A549 (cell line): ENCODE results near the gene SLC24A4. TPM values are rescaled to one million over a fixed set of nuclear protein-coding genes. Genes with fewer than 3 reads are reported as not detected.

ENCODE experiments used
- ATAC-seq, 2 experiments: fragments of 200-7000 bp in 1 of 2; fragments of >200 bp in 1 of 2; cut with Nextera tagmentation in 1 of 2; cut with Tn5 transposase in 1 of 2; 3 replicates each; pipeline versions ENCODE4 v1.8.0 to v1.9.1; 2018 to 2020; ENCODE audit warnings: mild to moderate bottlenecking in 1 of 2, moderate library complexity in 1 of 2
- CTCF ChIA-PET: fragments of 300-600 bp; sonication (Branson Sonifier 250); formaldehyde crosslinking; extraction: SDS; loops from one replicate; lab custom pipeline; 2021; ENCODE audit warnings: antibody characterized with exemption, inconsistent platforms; lab: Yijun Ruan, JAX
- POLR2A ChIA-PET: fragments of 350-600 bp; formaldehyde crosslinking; extraction: SDS; loops from one replicate; lab custom pipeline; 2021; ENCODE audit warnings: antibody characterized with exemption, inconsistent platforms; lab: Yijun Ruan, JAX
- DNase-seq, 2 experiments: peaks; one replicate each; pipeline versions ENCODE4 v3.0.0 to v3.0.0-alpha.2; 2011 to 2016; ENCODE audit warnings: low read depth in 1 of 2, low spot score in 1 of 2
- FAIRE-seq: peaks from 2 replicates; lab custom pipeline; 2011; peaks lifted over from hg19 to GRCh38; lab: Jason Lieb, UNC
- H3K27ac ChIP-seq, 2 experiments: fragments of >200 bp; sonication (Bioruptor Twin); formaldehyde crosslinking; 3 replicates each; pipeline ENCODE4 v1.5.1; 2016 to 2017
- H3K4me1 ChIP-seq: fragments of >200 bp; sonication (Bioruptor Twin); formaldehyde crosslinking; 3 replicates; pipeline ENCODE4 v1.6.1; 2016
- H3K4me2 ChIP-seq: fragments of >200 bp; sonication (Bioruptor Twin); formaldehyde crosslinking; 3 replicates; pipeline ENCODE4 v1.6.1; 2016
- H3K4me3 ChIP-seq: fragments of >200 bp; sonication (Bioruptor Twin); formaldehyde crosslinking; 3 replicates; pipeline ENCODE4 v1.5.1; 2016
- H3K9me3 ChIP-seq: fragments of >200 bp; sonication (Bioruptor Twin); formaldehyde crosslinking; 3 replicates; pipeline ENCODE4 v1.6.1; 2016
- ATOH8 ChIP-seq: fragments of 250-450 bp; sonication (Bioruptor Pico); IDR thresholded peaks from 2 replicates; pipeline ENCODE4 v1.5.0; 2020; ENCODE audit warnings: low read depth, mild to moderate bottlenecking, moderate library complexity
- BCL3 ChIP-seq: fragments of >200 bp; sonication (Bioruptor Twin); formaldehyde crosslinking; IDR thresholded peaks from 3 replicates; pipeline ENCODE4 v1.6.1; 2016
- BHLHE40 ChIP-seq: IDR thresholded peaks from 2 replicates; pipeline ENCODE4 v1.6.1; 2012; ENCODE audit warnings: low read depth, low read length, inconsistent platforms
- CEBPB ChIP-seq, 2 experiments: fragments of >200 bp in 1 of 2; sonication (Bioruptor Twin) in 1 of 2; formaldehyde crosslinking in 1 of 2; IDR thresholded peaks; 2 replicates each; pipeline ENCODE4 v1.6.1; 2012 to 2016
- CHD4 ChIP-seq: fragments of 200-600 bp; sonication (generic); IDR thresholded peaks from 2 replicates; pipeline ENCODE4 v1.6.1; 2016; ENCODE audit warnings: antibody characterized with exemption, mild to moderate bottlenecking, borderline replicate concordance
- CTCF ChIP-seq: fragments of >200 bp; sonication (Bioruptor Twin); formaldehyde crosslinking; IDR thresholded peaks from 3 replicates; pipeline ENCODE4 v1.5.1; 2016
- FOSB ChIP-seq: fragments of 250-450 bp; sonication (Bioruptor Pico); IDR thresholded peaks from 2 replicates; pipeline ENCODE4 v1.5.0; 2020; ENCODE audit warnings: mild to moderate bottlenecking, moderate library complexity
- FOXS1 ChIP-seq: fragments of 250-450 bp; sonication (Bioruptor Pico); IDR thresholded peaks from 2 replicates; pipeline ENCODE4 v1.5.0; 2020; ENCODE audit warnings: mild to moderate bottlenecking, moderate library complexity
- HMGXB4 ChIP-seq: fragments of 250-450 bp; sonication (Bioruptor Pico); IDR thresholded peaks from 2 replicates; pipeline ENCODE4 v1.5.0; 2021; ENCODE audit warnings: mild to moderate bottlenecking, moderate library complexity, borderline replicate concordance
- HOXB13 ChIP-seq: fragments of 250-450 bp; sonication (Bioruptor Pico); IDR thresholded peaks from 2 replicates; pipeline ENCODE4 v1.5.0; 2020; ENCODE audit warnings: low read depth, mild to moderate bottlenecking, moderate library complexity
- HOXB5 ChIP-seq: fragments of 250-450 bp; sonication (Bioruptor Pico); IDR thresholded peaks from 2 replicates; pipeline ENCODE4 v1.5.0; 2020; ENCODE audit warnings: mild to moderate bottlenecking, moderate library complexity
- JUNB ChIP-seq: fragments of >200 bp; sonication (Bioruptor Twin); formaldehyde crosslinking; IDR thresholded peaks from 2 replicates; pipeline ENCODE4 v1.6.1; 2016
- KDM5A ChIP-seq: fragments of 200-600 bp; sonication (generic); IDR thresholded peaks from 2 replicates; pipeline ENCODE4 v1.6.1; 2016; ENCODE audit warnings: antibody characterized with exemption, mild to moderate bottlenecking
- NPAS2 ChIP-seq: fragments of 250-450 bp; sonication (Bioruptor Pico); IDR thresholded peaks from 2 replicates; pipeline ENCODE4 v1.8.0; 2022; ENCODE audit warnings: mild to moderate bottlenecking, moderate library complexity, borderline replicate concordance
- NR3C1 ChIP-seq: fragments of >200 bp; sonication (Bioruptor Twin); formaldehyde crosslinking; IDR thresholded peaks from 3 replicates; pipeline ENCODE4 v1.6.1; 2017
- PHF8 ChIP-seq: fragments of 200-600 bp; sonication (generic); IDR thresholded peaks from 2 replicates; pipeline ENCODE4 v1.6.1; 2016; ENCODE audit warnings: low read depth, mild to moderate bottlenecking, antibody characterized with exemption, moderate library complexity, borderline replicate concordance
- POLR2A ChIP-seq: IDR thresholded peaks from 2 replicates; pipeline ENCODE4 v1.6.1; 2012; ENCODE audit warnings: mild to moderate bottlenecking, low read length
- RAD21 ChIP-seq, 2 experiments: fragments of >200 bp in 1 of 2; sonication (Bioruptor Twin) in 1 of 2; formaldehyde crosslinking in 1 of 2; IDR thresholded peaks in 1 of 2; conservative IDR thresholded peaks in 1 of 2; 2 replicates in 1 of 2; 3 replicates in 1 of 2; pipeline ENCODE4 v1.6.1; 2012 to 2018; ENCODE audit warnings: inconsistent platforms in 1 of 2
- RARB ChIP-seq: fragments of 250-450 bp; sonication (Bioruptor Pico); IDR thresholded peaks from 2 replicates; pipeline ENCODE4 v1.8.0; 2021; ENCODE audit warnings: mild to moderate bottlenecking, moderate library complexity
- RCOR1 ChIP-seq: fragments of 150-350 bp; IDR thresholded peaks from 2 replicates; pipeline ENCODE4 v1.6.1; 2014; ENCODE audit warnings: antibody characterized with exemption, low read length, low read depth
- REST ChIP-seq: fragments of 200-600 bp; sonication (generic); IDR thresholded peaks from 2 replicates; pipeline ENCODE4 v1.6.1; 2016; ENCODE audit warnings: antibody characterized with exemption, mild to moderate bottlenecking, moderate library complexity
- USF2 ChIP-seq: fragments of 450-650 bp; IDR thresholded peaks from 2 replicates; pipeline ENCODE4 v1.6.1; 2014; ENCODE audit warnings: antibody characterized with exemption
- ZFP36 ChIP-seq: fragments of 450-650 bp; IDR thresholded peaks from 2 replicates; pipeline ENCODE4 v1.6.1; 2014; ENCODE audit warnings: borderline replicate concordance; ENCODE audit not compliant: partially characterized antibody
- WGBS: methylation state at CpG from one replicate; pipeline ENCODE4 v1.1.6; 2017; ENCODE audit errors: missing lambda C conversion rate; 5-methylcytosine and 5-hydroxymethylcytosine counted together
- polyA plus RNA-seq, 4 experiments: library from polyadenylated mRNA; depleted of rRNA in 3 of 4; stranded (reverse); fragments of >200 nt; fragmentation: RNase III in 1 of 4; extraction: RNeasy Plus Mini Kit Qiagen cat#74134 plus additional on column Dnase treatment in 1 of 4; gene quantifications; 2 replicates in 3 of 4; 3 replicates in 1 of 4; pipeline ENCODE4 v1.2.3, GENCODE V29; 2011 to 2017

The SLC24A4 gene
- polyA plus RNA-seq, 2 of the 4 experiments (the other 2 are of a cell fraction) = 0.05 to 0.19 TPM

GRCh38 chr14:92446771-92447170 is 123.8 kb downstream of the SLC24A4 start:
- no peak overlapping the region for H3K4me3 ChIP-seq
- no peaks in the 10 kb centered on the region for H3K9me3 ChIP-seq
- DNase-seq (no peak), ATAC-seq (no peak), FAIRE-seq (no peak)
- TF ChIP-seq RARB (CRISPR knock-in tag) (no peak), ATOH8 (CRISPR knock-in tag) (no peak), HMGXB4 (CRISPR knock-in tag) (no peak), FOXS1 (CRISPR knock-in tag) (no peak), BCL3 (no peak), RAD21 (conservative IDR thresholded peaks at IDR 0.05 in 1 of 2, IDR thresholded peaks at IDR 0.05 in 1 of 2) (no peak), HOXB13 (CRISPR knock-in tag) (no peak), BHLHE40 (no peak), NPAS2 (CRISPR knock-in tag) (no peak)
- no peaks in the 10 kb centered on the region for H3K4me1 ChIP-seq
- WGBS = 59% methylated on average over 5 of the region's 5 CpGs
- CTCF ChIA-PET = interaction anchor here (0.6 to 1.4 kb wide), 4 partner anchors 15 to 312 kb away, joined by 3 to 4 read pairs (median 3); no protein-coding TSS in a partner anchor
- no peak overlapping the region for H3K27ac ChIP-seq
- no peak overlapping the region for H3K4me2 ChIP-seq
- POLR2A ChIA-PET = no interaction called here

- H3K9me3 ChIP-seq = no peaks in the 10 kb centered on the region
- FAIRE-seq = no peak
- TF ChIP-seq CTCF = no peak
- TF ChIP-seq USF2 = no peak
- no peak for TF ChIP-seq KDM5A
- TF ChIP-seq REST = no peak
- no peak for TF ChIP-seq PHF8
- no peak for TF ChIP-seq FOSB (CRISPR knock-in tag)
- TF ChIP-seq CEBPB (IDR thresholded peaks at IDR 0.05) = no peak
- no peak for TF ChIP-seq NPAS2 (CRISPR knock-in tag)
- TF ChIP-seq HMGXB4 (CRISPR knock-in tag) = no peak
- no peak for TF ChIP-seq NR3C1
- no peak for TF ChIP-seq JUNB
- TF ChIP-seq POLR2A = no peak
- no peak for TF ChIP-seq HOXB5
- TF ChIP-seq CHD4 = no peak
- TF ChIP-seq ZFP36 = no peak
- TF ChIP-seq RCOR1 = no peak
Observed at GRCh38 chr14:92447416-92448197, 124.6 kb downstream of the SLC24A4 start.

More at GRCh38 chr14:92447416-92448197, 124.6 kb downstream of the SLC24A4 start:
- Histone ChIP-seq H3K4me1 (no peaks in the 10 kb centered on the region), H3K4me2 (no peak overlapping the region), H3K27ac (no peak overlapping the region), H3K4me3 (no peak overlapping the region)
- no peak for DNase-seq
- ATAC-seq = no peak
- WGBS = 68% methylated on average over 8 of the region's 10 CpGs
- POLR2A ChIA-PET = no interaction called here
- CTCF ChIA-PET = interaction anchor here (1.0 kb wide), 1 partner anchor 312 kb away, joined by 4 read pairs; no protein-coding TSS in a partner anchor
